Measurements from ENCODE around the gene CRELD2. TPM values are rescaled to one million over a fixed set of nuclear protein-coding genes. Genes with fewer than 3 reads are reported as not detected.

CRELD2 gene
- total and polyA plus RNA-seq, 2 experiments from 2014 or later = 35.7 to 47.7 TPM

DNA sequence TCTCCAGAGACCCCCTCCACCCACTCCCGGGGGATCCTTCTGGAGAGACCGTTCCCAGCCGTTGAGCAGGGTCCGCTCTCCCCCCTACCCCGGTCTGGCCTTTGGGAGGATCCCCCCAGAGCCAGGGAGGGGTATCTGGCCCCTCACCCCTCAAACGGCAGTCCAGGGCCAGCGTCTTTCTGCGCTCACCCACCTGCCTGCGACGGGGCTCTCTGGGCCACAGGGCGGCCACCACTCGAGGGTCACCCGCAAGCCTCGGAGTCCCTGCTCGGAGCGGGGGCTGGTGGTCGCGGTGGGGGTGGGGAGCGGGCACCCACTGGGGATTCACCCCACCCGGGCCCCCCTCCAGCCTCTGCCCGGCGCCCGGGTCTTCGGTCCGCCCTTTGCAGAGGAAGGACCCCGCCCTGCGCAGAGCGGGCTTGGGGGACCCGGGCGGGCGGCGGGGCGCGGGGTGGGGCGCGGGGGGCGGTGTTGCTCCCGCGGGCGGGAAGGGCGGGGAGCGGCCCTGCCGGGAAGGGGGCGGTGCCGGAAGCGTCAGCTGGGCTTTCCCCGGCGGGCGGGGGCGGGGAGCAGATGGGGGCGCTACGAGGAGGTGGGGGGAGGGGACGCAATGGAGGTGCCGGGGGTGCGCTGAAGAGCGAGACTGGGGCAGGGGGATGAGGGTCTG lies 16.6 kb downstream of the CRELD2 start:
- peaks cover 15% of the 10 kb centered on the region for H3K27me3 Mint-ChIP-seq (ENCODE audit: insufficient read depth, low read depth, poor library complexity)
- H3K4me3 Mint-ChIP-seq = no peak overlapping the region
- H3K4me1 ChIP-seq (ENCODE audit: insufficient read depth) = peaks cover 10% of the 10 kb centered on the region; the same call in 1 of the 2 replicates
- H3K4me3 ChIP-seq = peak overlapping the region; percentile 53; the same call in 1 of the 2 replicates
- H3K4me2 ChIP-seq = peak overlapping the region; percentile 74; the same call in 1 of the 2 replicates
- no peak overlapping the region for H3K27ac ChIP-seq (ENCODE audit: low read depth)
- no peaks in the 10 kb centered on the region for H3K9me3 Mint-ChIP-seq
- ATAC-seq (peak; percentile 16), DNase-seq (ENCODE audit: low spot score) (peak; percentile 86)
- no peaks in the 10 kb centered on the region for H4K20me1 ChIP-seq (replicated peaks; ENCODE audit: insufficient read depth)
- H2AFZ ChIP-seq = no peak overlapping the region
- no peaks in the 10 kb centered on the region for H3K36me3 Mint-ChIP-seq (ENCODE audit: low read depth)
- no peaks in the 10 kb centered on the region for H3K36me3 ChIP-seq (ENCODE audit: insufficient read depth)
- no peaks in the 10 kb centered on the region for H3F3A ChIP-seq (replicated peaks; ENCODE audit: low read depth)
- H3K9me2 ChIP-seq (ENCODE audit: insufficient read depth) = no peaks in the 10 kb centered on the region
- no peaks in the 10 kb centered on the region for H3K79me2 ChIP-seq (replicated peaks; ENCODE audit: insufficient read depth)
- H3K4me1 Mint-ChIP-seq = peaks cover 5% of the 10 kb centered on the region; the same call in 2 of the 3 replicates
- H3K27me3 ChIP-seq (ENCODE audit: insufficient read depth) = peaks cover 5% of the 10 kb centered on the region
- no peak for TF ChIP-seq ZNF114 (CRISPR knock-in tag; IDR thresholded peaks at IDR 0.05)
- TF ChIP-seq POLR2AphosphoS5 (IDR thresholded peaks at IDR 0.05; ENCODE audit: low read depth) = no peak
- TF ChIP-seq, protein P1, sequence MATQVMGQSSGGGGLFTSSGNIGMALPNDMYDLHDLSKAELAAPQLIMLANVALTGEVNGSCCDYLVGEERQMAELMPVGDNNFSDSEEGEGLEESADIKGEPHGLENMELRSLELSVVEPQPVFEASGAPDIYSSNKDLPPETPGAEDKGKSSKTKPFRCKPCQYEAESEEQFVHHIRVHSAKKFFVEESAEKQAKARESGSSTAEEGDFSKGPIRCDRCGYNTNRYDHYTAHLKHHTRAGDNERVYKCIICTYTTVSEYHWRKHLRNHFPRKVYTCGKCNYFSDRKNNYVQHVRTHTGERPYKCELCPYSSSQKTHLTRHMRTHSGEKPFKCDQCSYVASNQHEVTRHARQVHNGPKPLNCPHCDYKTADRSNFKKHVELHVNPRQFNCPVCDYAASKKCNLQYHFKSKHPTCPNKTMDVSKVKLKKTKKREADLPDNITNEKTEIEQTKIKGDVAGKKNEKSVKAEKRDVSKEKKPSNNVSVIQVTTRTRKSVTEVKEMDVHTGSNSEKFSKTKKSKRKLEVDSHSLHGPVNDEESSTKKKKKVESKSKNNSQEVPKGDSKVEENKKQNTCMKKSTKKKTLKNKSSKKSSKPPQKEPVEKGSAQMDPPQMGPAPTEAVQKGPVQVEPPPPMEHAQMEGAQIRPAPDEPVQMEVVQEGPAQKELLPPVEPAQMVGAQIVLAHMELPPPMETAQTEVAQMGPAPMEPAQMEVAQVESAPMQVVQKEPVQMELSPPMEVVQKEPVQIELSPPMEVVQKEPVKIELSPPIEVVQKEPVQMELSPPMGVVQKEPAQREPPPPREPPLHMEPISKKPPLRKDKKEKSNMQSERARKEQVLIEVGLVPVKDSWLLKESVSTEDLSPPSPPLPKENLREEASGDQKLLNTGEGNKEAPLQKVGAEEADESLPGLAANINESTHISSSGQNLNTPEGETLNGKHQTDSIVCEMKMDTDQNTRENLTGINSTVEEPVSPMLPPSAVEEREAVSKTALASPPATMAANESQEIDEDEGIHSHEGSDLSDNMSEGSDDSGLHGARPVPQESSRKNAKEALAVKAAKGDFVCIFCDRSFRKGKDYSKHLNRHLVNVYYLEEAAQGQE (IDR thresholded peaks at IDR 0.05; ENCODE audit: unreplicated experiment) = no peak
- no peak for TF ChIP-seq ETS1 (IDR thresholded peaks at IDR 0.05)
- TF ChIP-seq CTCF (conservative IDR thresholded peaks at IDR 0.05; ENCODE audit: low read depth in 2 of 2) = no peak
- TF ChIP-seq NANOG (IDR thresholded peaks at IDR 0.05; ENCODE audit: borderline replicate concordance) = no peak
- no peak for TF ChIP-seq EZH2phosphoT487 (IDR thresholded peaks at IDR 0.05; ENCODE audit: unreplicated experiment)
- TF ChIP-seq CREB1 (CRISPR knock-in tag; IDR thresholded peaks at IDR 0.05; ENCODE audit: low read depth) = no peak
- TF ChIP-seq ZNF331 (CRISPR knock-in tag; IDR thresholded peaks at IDR 0.05; ENCODE audit: low read depth) = no peak
- TF ChIP-seq EZH2 (IDR thresholded peaks at IDR 0.05; ENCODE audit: low read depth, unreplicated experiment) = no peak
- no peak for TF ChIP-seq JUNB (IDR thresholded peaks at IDR 0.05; ENCODE audit: unreplicated experiment)
- TF ChIP-seq STAT1 (IDR thresholded peaks at IDR 0.05; ENCODE audit: unreplicated experiment) = no peak
- no peak for TF ChIP-seq ZNF462 (CRISPR knock-in tag; IDR thresholded peaks at IDR 0.05)
- H3K27ac Mint-ChIP-seq = no peak overlapping the region

All from GM23338 (cell line).